ENCODE data around the gene TMEM260.
"Not testable (repeated sequence)": the region's sequence is repeated elsewhere in the genome, so short reads cannot be mapped to it uniquely, and the experiment has no call there.

The TMEM260 gene

DNA sequence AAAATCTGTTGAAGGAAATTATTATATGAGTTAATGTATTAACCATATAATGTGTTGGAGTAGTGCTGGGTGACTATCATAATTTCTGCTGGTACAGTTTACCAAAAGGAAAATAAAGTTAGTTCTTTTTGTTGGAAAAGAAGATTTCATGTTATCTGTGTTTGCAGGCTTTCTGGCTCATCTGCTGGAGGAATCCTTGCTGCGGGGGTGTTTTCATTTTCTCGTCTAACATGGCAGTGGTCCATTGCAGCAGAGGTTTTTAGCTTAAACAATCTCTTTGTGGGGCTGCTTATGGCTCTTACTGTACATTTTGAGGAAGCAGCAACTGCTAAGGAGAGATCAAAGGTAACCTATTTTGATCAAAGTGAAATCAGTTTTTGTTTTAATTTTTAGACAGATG, 24.1 kb downstream of the TMEM260 start:
- DNase-seq: no peak

DNA sequence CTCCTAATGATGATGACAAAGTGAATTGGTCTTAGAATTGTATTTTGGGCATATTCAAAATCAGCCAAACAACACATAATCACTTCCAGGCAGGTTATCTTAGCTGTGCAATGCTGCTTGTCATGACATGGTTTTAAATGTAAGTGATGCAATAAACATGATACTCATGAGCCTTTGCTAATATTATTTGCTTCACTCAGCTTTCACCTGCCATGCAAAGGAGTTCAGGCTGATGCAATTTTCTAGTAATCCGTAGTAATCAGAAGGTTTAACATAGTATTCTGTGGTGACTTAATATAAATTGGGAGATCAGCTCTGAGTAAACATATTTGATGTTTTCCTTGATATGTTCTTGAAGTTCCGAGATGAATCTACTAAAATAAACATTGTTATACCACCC, 29.1 kb downstream of the TMEM260 start:
- peak; percentile 44 for DNase-seq

DNA sequence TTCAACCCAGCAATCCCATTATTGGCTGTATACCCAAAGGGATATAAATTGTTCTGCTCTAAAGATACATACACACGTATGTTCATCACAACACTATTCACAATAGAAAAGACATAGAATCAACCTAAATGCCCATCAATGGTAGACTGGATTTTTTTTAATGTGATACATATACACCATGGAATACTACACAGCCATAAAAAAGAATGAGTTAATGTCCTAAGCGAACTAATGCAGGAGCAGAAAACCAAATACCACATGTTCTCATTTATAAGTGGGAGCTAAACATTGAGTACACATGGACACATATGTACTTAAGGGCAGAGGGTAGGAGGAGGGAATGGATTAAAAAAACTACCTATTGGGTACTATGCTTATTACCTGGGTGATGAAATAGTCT, 32.1 kb downstream of the TMEM260 start:
- DNase-seq: not testable (repeated sequence)

DNA sequence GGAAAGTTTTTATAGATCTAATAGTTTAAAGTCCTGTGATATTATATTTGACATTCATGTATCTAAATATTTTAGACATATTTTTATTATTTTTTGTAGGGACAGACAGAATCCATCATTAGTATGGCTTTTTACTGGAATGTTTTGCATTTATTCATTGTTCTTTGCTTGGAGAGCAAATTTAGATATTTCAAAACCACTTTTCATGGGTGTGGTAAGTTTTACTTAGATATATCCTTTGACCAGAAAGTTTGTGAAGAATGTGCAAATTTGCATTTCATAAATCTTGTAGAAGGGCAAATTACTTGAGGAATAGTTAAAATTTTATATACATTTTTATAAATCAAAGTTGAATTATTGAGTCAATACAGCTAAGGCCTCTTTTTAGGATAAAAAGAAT, 37.5 kb downstream of the TMEM260 start:
- DNase-seq: no peak

DNA sequence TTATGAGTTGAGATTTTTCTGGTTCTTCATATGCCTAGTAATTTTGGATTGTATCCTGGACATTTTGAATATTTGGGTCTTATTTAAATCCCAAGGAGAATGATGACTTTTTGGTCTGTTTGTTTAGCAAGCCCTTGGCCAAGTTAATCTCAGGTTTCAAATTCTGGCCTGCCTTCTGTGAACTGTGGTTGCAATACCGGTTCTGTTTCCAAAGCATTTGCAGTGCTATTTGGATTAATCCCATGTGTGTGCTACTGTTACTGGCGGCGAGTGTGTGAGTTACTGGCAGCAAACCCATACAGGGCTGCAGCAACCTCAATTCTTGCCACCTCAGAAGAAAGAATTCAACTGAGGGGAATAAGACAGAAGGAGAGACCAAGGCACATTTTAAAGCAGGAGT, 51.1 kb downstream of the TMEM260 start:
- peak; percentile 44 for DNase-seq

DNA sequence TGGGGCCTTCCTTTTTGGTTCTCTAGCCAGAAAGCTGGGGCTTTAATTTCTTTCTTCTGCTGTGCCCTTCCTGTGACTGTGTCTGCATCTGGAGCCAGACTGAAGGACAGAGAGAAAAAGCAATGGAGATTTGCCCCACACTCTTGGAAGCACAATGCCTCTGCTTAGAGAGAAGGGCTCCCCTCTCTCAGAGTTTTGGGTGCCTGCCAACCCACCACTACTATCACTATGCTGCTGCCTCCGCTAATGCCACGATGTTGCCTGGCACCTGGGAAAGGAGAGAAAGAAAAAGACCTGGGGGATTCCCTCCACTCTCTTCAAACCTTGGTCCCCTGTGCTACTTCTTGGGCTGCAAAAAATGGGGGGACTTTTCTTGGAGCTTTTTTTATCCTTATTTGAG, 52.6 kb downstream of the TMEM260 start:
- DNase-seq: no peak

DNA sequence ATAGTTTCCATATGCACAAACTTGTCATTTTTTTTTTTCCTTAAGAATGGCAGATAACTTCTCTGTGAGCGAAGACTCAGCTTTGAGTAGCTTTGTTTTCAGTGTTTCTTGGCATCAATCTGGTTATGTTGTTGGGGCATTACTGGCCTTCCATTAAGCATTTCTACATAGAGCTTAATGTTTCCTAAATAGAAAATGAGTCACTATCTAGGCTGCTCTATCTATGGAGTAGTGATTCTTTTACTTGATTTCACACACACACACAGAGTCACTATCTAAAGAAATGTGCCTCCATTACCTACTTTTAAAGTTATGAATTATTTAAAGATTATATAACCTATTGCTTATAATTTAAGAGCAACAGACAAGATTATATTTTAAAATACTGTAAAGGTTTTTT, 53.9 kb downstream of the TMEM260 start:
- no peak for DNase-seq

DNA sequence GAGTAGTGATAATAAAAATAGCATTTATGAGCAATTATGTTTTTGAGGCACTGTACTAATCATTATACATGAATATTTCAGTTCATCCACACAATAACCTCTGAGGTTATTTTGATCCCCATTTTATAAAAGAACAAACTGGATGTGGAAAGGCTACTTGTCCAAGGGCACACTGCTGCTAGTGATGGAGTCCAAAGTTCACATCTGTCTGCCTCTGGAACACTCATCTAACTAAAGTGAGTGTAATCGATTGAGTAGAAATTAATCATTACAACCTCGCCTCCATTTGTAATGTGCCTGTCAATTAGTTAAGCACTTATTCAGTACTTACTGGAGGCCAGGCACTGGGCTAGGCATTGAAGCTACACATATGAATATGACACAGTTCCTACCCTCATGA, 55.4 kb downstream of the TMEM260 start:
- no peak for DNase-seq

DNA sequence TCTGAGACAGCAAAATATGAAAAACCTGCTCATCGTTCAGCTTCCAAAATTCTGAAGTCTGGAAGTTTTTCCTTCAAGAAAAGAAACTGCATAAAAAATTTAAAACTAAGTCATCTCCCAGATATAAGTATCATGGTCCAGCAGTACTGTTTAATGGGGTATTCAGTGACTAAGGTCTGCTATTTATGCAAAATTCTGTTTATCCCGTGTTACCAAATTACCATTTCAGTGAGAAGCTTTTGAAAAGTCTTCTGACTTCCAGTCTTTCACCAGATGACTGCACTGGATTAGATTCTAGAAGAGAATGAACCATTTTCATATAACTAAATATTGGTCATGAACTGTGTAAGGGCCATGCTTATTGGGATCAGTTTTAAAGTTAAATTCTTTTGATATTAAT, 67.9 kb downstream of the TMEM260 start:
- no peak for DNase-seq

DNA sequence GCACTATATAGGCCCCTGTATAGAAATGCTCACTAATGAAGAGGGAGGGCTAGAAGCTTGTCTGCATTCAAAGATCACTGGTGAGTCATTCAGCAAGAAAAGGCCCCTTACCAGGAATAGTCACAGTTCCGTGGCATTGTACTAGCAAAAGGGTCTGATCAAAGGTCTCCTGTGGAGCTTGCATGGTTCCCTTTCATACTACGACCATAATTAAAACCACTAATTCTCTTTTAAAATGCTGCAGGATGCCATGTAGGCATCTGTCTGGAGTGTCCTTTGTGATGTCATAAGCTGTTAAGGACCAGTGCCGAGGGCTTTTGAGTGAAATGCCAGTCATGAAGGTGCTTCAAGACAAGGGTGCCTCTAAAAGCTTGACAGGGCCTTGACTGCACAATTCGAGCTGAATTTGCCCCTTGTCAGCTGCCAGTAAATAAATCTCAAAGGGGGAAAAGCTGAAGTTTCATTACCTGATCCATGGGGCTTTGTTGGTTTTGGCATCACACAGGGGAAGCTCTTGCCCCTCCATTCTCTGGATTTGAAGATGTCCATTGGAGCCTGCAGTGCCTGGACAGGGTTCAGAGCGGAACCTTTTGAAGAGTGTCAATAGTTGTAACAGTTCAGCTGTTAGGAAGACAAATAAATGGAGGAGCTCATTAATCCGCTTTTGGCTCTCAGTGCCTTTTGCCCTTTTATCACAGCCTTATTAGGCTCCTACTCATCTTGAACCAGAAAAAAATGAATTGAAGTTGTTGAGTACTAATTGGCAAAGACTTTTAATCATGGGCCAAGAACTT, 69.1 kb downstream of the TMEM260 start:
- no peak for DNase-seq

DNA sequence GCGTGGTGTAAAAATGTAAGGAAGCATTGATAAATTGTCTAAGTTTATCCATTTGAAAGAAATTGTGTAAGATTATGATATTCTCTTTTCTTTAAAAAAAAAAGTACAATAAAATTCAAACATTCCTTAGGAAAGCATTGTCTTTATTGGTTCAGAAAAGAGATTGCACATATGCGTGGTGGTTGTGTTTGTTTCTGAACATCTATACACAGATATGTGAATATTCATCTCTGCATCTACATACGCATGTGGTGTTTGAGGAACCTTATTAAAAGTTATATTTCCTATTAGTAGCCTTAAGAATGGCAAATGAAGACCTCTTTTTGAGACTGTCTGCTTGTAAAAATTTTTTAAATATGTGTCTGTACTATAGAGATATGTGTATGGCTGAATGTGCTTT, 69.8 kb downstream of the TMEM260 start:
- no peak for DNase-seq

DNA sequence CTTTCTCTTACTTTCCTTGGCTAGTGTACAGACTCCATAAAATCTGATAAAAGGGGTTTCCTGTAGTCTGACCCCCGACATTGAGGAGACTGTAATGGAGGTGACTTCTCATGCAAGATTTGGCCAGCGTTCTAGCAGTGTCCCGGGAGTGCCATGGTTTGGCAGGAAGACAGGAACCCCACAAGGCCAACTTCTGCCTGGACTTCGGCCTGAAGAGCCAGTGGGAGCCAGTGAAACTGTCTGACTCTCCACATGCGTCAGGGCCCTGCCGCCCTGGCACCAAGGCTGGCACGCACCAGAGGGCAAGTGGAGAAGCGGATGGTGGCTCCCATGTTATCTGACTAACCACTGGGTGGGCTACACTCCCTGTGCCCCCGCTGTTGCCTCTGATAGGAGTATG, 70.5 kb downstream of the TMEM260 start:
- no peak for DNase-seq

DNA sequence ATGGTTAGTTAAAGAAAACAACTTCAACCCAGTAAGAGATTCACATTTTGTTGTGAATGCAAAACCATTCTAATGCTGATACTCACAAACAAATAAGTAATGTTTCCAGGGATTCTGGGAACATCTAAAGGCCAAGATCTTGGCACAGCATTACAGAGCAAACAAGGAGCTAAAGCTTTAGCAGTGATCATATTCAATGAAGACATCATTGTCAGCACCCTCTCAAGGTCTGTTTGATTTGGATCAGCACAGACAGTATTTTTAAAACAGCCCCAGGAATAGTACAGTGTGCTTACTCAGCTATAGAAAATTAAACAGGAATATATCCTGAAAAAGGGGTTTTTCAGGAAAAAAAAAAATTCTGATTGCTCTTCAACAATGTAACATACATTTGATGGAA, 71.4 kb downstream of the TMEM260 start:
- no peak for DNase-seq

DNA sequence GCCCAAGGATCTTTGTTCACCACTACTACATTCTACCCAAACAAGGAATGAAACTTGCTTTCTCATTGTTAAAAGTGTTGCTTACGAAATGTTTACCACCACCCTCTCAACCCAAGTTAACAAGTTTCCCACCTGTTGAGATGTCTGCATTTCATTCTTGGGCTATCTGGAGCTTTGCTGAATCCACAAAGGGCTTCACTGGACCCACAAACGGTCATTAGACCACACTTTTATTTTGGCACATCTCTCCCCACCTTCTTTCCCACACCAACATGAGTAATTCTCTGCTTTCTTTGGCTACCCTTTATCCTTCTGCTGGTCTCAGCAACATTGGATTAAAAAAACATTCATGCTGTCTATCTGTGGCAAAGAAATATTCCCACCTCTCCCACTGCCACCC, 78.0 kb downstream of the TMEM260 start:
- no peak for DNase-seq

DNA sequence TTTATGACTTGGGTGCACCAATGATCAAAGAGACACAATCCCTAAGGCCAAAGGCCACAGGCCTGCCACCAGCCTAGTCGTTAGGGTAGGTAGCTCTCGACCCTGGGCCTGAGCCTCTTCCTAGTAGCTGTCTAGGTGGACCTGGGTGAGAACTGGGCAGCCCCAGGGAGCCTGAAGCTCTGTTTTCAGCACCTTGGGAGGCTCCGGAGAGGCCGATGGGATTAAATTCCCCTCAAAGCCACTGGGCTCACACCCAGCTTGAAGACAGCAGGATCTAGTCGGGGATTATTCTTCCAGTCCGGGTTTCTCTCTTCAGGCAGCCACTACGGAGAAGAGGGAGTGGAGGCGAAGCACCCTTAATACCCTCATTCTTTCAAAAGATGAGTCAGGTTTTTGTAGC, 79.8 kb downstream of the TMEM260 start:
- DNase-seq: no peak

DNA sequence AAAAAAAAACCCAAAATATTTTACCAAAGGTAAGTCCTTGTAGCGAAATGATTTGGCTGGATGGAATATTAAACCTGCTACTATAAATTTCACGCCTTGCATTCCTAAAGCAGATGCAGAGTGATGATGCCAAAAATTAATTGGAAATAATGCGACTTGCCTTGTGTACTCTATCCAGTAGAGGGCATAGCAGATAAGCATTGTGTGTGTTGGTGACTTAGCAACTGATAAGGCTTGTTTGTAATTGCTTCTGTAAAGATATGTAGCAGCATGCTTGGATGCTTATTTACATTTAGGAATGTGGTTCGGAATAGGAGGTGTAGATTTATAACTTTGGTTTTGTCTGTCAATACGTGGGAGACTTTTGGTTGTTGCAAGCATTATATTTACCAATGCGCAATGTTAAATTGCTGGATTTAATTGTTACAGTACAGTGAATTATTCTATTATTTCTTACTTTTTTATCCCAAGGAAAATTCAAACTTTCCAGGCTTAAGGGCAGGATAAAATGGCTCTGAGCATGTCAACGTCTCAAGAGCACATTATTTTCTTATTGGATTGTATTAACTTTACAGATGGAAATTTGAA, 80.5 kb downstream of the TMEM260 start:
- DNase-seq: peak; percentile 39

DNA sequence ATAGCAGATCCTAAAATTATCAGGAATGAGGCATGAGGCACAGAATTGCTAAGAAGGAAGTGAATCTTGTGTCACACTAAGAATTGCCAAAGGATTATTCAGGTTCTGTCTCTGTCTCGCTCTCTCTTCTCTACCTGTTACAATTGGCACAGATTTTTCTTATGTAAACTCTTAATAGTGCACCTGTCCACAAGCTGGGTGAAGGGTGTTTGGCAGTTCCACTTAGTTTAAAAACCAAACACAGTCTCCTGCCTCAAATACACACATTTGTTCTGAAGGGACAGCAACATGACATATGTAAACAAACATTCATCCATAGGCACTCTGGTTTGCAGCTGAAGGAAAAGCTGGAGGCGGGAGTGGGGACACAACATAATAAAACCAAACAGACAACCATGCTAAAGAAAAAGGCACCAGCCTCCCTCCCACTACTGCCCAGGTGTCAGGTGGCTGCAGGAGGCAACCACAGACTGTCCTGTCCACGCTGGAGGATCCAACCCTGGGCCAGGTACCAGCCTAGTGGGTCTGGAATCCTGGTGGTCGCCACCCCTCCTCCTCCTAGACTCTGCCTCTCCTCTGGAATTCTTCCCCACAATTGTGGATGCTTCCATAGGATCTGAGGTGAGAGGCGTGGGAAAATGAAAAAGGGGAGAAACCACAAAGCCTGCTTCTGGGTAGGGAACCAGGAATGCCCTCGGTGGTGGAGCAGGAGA, 81.2 kb downstream of the TMEM260 start:
- DNase-seq: no peak

DNA sequence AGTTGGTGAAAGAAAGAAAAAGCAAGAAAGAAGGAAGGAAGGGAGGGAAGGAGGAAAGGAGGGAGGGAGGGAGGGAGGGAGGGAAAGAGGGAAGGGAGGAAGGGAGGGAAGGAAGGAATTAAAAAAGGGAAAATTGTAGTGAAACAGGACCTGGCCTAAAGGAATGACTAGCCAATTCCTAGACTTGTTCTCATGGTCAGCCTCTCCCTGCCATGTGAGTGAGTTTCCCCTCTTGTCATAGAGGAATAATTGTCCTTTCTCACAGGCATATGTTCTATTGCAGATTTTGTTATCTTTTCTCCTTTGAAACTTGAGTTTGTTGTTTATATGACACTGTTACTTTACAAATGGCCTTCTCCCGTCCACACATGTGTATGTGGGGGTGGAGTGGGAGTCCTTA, 81.9 kb downstream of the TMEM260 start:
- DNase-seq: no peak

DNA sequence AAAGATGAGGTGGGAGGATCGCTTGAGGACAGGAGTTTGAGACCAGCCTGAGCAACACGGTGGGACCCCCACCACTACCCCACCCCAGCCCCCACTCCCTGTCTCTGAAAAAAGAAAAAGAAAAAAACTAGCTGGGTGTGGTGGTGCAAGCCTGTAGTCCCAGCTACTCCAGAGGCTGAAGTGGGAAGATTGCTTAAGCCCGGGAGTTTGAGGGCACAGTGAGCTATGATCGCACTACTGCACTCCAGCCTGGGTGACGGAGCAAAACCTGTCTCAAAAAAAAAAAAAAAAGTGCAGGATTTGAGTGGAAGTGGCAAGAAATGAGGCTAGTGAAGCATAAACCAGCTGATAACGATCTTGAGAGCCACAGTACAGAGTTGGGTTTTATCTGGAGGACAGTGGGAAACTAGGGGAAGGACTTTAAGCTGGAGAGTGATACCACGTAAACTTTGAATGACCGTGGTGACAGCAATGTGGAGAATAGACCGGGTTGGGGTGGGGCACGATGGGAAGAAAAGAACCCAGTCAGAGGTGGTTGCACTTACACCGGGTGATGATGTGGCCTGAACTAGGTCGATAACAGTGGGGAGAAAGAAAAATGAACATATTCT, 85.3 kb downstream of the TMEM260 start:
- no peak for DNase-seq

DNA sequence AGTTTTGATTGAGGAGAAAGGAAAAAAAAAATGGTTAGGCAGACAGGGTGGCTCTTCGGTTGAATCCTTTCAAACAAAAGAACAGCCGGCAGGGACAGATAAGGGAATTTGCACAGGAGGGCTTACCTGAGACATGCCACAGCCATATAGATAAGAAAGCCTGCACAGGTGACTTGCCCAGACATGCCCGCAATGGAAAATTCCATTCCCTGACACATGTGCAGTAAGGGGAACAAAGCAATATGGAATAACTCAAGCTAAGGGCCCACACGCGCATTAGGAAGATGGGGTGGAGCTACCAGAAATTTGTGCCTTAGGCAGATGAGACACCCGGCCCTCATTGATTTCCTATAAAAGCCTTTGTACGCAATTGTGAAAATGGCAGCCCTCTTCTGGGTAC, 86.7 kb downstream of the TMEM260 start:
- no peak for DNase-seq

DNA sequence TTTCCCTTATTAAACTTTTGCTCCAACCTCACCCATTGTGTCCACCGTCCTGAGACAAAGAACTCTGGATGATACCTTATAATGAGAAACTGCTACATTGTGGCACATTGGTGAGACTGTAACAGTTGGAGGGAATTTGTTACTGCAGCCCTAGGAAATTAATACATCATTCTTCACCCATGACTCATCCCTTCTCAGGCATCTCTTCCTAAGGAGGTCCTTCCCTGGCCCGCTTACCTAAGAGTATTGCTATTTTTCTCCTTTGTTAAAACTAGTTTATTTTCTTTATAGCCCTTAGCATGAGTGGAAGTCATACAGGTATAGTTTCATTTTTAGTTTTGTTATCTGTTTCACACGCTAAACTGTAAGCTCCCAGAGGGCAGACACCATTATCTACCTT, 87.1 kb downstream of the TMEM260 start:
- peak; percentile 68 for DNase-seq

DNA sequence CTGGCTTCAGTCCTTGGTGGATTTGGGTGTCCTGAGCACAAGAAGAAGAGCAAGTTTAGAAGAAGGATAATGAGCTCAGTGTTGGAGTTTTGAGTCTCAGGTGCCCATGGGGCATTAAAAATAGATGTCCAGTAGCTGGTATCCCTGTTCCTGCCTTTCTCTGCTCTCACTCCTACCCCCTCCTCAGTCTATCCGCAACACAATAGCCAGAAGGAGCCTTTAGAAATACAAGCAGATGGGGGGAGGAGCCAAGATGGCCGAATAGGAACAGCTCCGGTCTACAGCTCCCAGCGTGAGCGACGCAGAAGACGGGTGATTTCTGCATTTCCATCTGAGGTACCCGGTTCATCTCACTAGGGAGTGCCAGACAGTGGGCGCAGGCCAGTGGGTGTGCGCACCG, 87.7 kb downstream of the TMEM260 start:
- DNase-seq: not testable (repeated sequence)

DNA sequence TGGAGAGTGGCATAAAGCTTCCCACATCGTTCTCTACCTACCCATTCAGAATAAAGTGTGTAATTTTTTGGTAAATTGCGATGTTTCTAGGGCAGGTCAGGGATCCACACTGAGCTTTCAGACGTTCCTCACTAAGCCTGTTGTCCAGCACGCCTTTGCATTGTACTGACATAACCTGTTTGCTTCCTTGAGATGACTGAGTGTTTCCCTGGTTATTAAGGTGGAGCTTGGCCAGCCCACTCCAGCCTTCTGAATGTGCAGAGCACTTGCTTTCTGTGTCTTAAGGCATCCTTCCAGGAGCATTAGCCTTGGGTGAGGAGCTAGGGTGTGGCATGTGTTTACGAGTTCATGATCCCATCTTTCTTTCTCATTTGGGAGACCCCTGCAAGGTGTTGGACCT, 96.4 kb downstream of the TMEM260 start:
- DNase-seq: no peak

DNA sequence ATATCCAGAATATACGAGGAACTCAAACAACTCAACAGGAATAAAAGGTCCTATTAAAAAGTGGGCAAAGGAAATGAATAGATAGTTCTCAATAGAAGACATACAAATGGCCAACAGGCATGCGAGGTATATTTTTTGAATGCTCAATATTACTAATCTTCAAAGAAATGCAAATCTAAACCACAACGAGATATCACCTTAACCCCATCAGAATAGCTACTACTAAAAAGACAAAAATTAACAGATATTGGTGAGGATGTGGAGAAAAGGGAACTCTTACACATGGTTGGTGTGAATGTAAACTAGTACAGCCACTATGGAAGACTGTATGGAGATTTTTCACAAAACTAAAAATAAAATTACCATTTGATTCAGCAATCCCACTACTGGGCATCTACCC, 99.2 kb downstream of the TMEM260 start:
- DNase-seq: no peak
